K562 (cell line): ENCODE results near the gene SLC39A11. TPM values are rescaled to one million over a fixed set of nuclear protein-coding genes. Genes with fewer than 3 reads are reported as not detected.

Experiments
- ATAC-seq: fragments of 200-7000 bp; cut with Tn5 transposase; 3 replicates; pipeline ENCODE4 v1.9.1; 2020; ENCODE audit warnings: moderate library complexity
- BruUV-seq: library from RNA; stranded (reverse); fragments of 400-500 nt; replicated peaks from 2 replicates; lab custom pipeline; 2021; lab: Mats Ljungman, UMichigan
- CTCF ChIA-PET: fragments of 300-600 bp; formaldehyde crosslinking; extraction: SDS; loops from one replicate; lab custom pipeline; 2021; ENCODE audit warnings: low intra/inter-chr PET ratio; lab: Yijun Ruan, JAX
- POLR2A ChIA-PET: fragments of 300-600, 350-650 bp; sonication (Branson Sonifier 250); formaldehyde crosslinking; extraction: SDS; loops from one replicate; lab custom pipeline; 2021; ENCODE audit warnings: antibody characterized with exemption, inconsistent platforms; lab: Yijun Ruan, JAX
- DNase-seq, 4 experiments: peaks; one replicate each; pipeline versions ENCODE4 v3.0.0 to v3.0.0-alpha.2; 2011 to 2018; ENCODE audit warnings: low spot score in 3 of 4, mixed read lengths in 3 of 4; ENCODE audit errors: extremely low read depth in 1 of 4
- FAIRE-seq: peaks from 2 replicates; lab custom pipeline; 2011; peaks lifted over from hg19 to GRCh38; lab: Jason Lieb, UNC
- H2AFZ ChIP-seq: 2 replicates; pipeline ENCODE4 v1.6.0; 2011; ENCODE audit warnings: low read depth, low read length, control low read depth, inconsistent platforms
- H3K27ac ChIP-seq: fragments of 200-600 bp; 3 replicates; pipeline ENCODE4 v1.8.0; 2011; ENCODE audit warnings: low read depth, mild to moderate bottlenecking, control low read depth, inconsistent platforms, low read length, moderate library complexity, mixed read lengths; ENCODE audit errors: extremely low read depth
- H3K27me3 ChIP-seq, 2 experiments: fragments of 300-600 bp in 1 of 2; 2 replicates in 1 of 2; 3 replicates in 1 of 2; pipeline versions ENCODE4 v1.6.0 to v1.8.0; 2011; ENCODE audit warnings: inconsistent platforms in 2 of 2, low read length in 2 of 2, mild to moderate bottlenecking in 1 of 2, mixed read lengths in 1 of 2, moderate library complexity in 1 of 2; ENCODE audit not compliant: control insufficient read depth in 2 of 2, insufficient read depth in 2 of 2
- H3K36me3 ChIP-seq: fragments of 300-600 bp; 3 replicates; pipeline ENCODE4 v1.8.0; 2011; ENCODE audit warnings: mild to moderate bottlenecking, low read length, inconsistent platforms; ENCODE audit not compliant: control insufficient read depth, insufficient read depth
- H3K4me1 ChIP-seq, 2 experiments: fragments of 200-600 bp in 1 of 2; replicated peaks in 1 of 2; 2 replicates in 1 of 2; 3 replicates in 1 of 2; pipeline versions ENCODE4 v1.5.1 to v1.8.0; 2011; ENCODE audit warnings: inconsistent platforms in 2 of 2, low read length in 2 of 2, mild to moderate bottlenecking in 1 of 2, mixed read lengths in 1 of 2, moderate library complexity in 1 of 2; ENCODE audit not compliant: control insufficient read depth in 2 of 2, insufficient read depth in 2 of 2
- H3K4me2 ChIP-seq: 2 replicates; pipeline ENCODE4 v1.6.1; 2011; ENCODE audit warnings: low read length, control low read depth, inconsistent platforms, mixed read lengths; ENCODE audit not compliant: insufficient read depth
- H3K4me3 ChIP-seq: fragments of 200-600 bp; sonication (generic), shearing (Covaris generic); 2 replicates; pipeline ENCODE4 v1.5.1; 2016; ENCODE audit warnings: control low read depth, inconsistent platforms
- H3K79me2 ChIP-seq: fragments of 200-600 bp; 3 replicates; pipeline ENCODE4 v1.8.0; 2011; ENCODE audit warnings: low read length, inconsistent platforms; ENCODE audit not compliant: control insufficient read depth, insufficient read depth
- H3K9ac ChIP-seq, 2 experiments: 2 replicates each; pipeline versions ENCODE4 v1.6.0 to v1.6.1; 2011; ENCODE audit warnings: low read depth in 2 of 2, low read length in 2 of 2, control low read depth in 1 of 2, inconsistent platforms in 1 of 2, mild to moderate bottlenecking in 1 of 2, mixed read lengths in 1 of 2; ENCODE audit not compliant: insufficient read depth in 1 of 2
- H3K9me1 ChIP-seq: one replicate; pipeline ENCODE4 v1.6.0; 2011; ENCODE audit warnings: inconsistent platforms, mild to moderate bottlenecking, low read length, moderate library complexity; ENCODE audit not compliant: control insufficient read depth, insufficient read depth
- H3K9me3 ChIP-seq: replicated peaks from 2 replicates; pipeline ENCODE4 v1.5.1; 2011; ENCODE audit warnings: low read depth, low read length, inconsistent platforms; ENCODE audit not compliant: control insufficient read depth, insufficient read depth
- H4K20me1 ChIP-seq: replicated peaks from 2 replicates; pipeline ENCODE4 v1.6.1; 2011; ENCODE audit warnings: low read length, inconsistent platforms, mixed read lengths; ENCODE audit not compliant: control insufficient read depth, insufficient read depth
- BRF1 ChIP-seq: IDR thresholded peaks from 3 replicates; pipeline ENCODE4 v1.6.1; 2011; ENCODE audit warnings: borderline replicate concordance, mild to moderate bottlenecking; ENCODE audit not compliant: insufficient read length; ENCODE audit errors: extremely low read depth
- CCNT2 ChIP-seq: IDR thresholded peaks from 2 replicates; pipeline ENCODE4 v1.6.1; 2011; ENCODE audit warnings: borderline replicate concordance, low read depth, mild to moderate bottlenecking, moderate library complexity, mixed read lengths, low read length; ENCODE audit not compliant: insufficient read length; ENCODE audit errors: extremely low read depth
- ETV5 ChIP-seq: sonication (generic); formaldehyde crosslinking; IDR thresholded peaks from 2 replicates; pipeline ENCODE4 v1.4.0; 2020; ENCODE audit warnings: low read depth, mild to moderate bottlenecking, missing genetic modification reagents
- HDAC6 ChIP-seq: IDR thresholded peaks from 2 replicates; pipeline ENCODE4 v1.6.1; 2012; ENCODE audit warnings: low read depth, mild to moderate bottlenecking, control low read depth, inconsistent platforms, low read length, moderate library complexity
- MECOM ChIP-seq: fragments of 250-450 bp; sonication (Bioruptor Pico); IDR thresholded peaks from 2 replicates; pipeline ENCODE4 v1.8.0; 2022; ENCODE audit warnings: inconsistent platforms
- RAD51 ChIP-seq: fragments of 450-650 bp; IDR thresholded peaks from 2 replicates; pipeline ENCODE4 v1.7.1; 2016; ENCODE audit warnings: low read depth, mild to moderate bottlenecking, borderline replicate concordance
- RB1 ChIP-seq: fragments of 450-650 bp; IDR thresholded peaks from 2 replicates; pipeline ENCODE4 v1.6.1; 2017; ENCODE audit warnings: low read depth, mild to moderate bottlenecking
- RFX1 ChIP-seq: fragments of 450-650 bp; IDR thresholded peaks from 2 replicates; pipeline ENCODE4 v1.6.1; 2016; ENCODE audit warnings: mild to moderate bottlenecking, moderate library complexity
- SLC30A9 ChIP-seq: fragments of 250-450 bp; sonication (Bioruptor Pico); IDR thresholded peaks from 2 replicates; pipeline ENCODE4 v1.8.0; 2022; ENCODE audit warnings: mild to moderate bottlenecking, moderate library complexity
- ZFP30 ChIP-seq: fragments of 250-450 bp; sonication (Bioruptor Pico); IDR thresholded peaks from 2 replicates; pipeline ENCODE4 v1.8.0; 2022; ENCODE audit warnings: moderate library complexity, mild to moderate bottlenecking, inconsistent platforms, borderline replicate concordance
- ZNF431 ChIP-seq: sonication (generic); formaldehyde crosslinking; IDR thresholded peaks from 2 replicates; pipeline ENCODE4 v1.8.0; 2022; ENCODE audit warnings: mild to moderate bottlenecking, missing genetic modification reagents
- ZNF707 ChIP-seq: fragments of 250-450 bp; sonication (Bioruptor Pico); conservative IDR thresholded peaks from 2 replicates; pipeline ENCODE4 v1.8.0; 2022; ENCODE audit warnings: inconsistent platforms, mild to moderate bottlenecking, moderate library complexity
- WGBS: fragments of 100-300 bp; shearing (Covaris generic); methylation state at CpG from one replicate; pipeline ENCODE4 v1.1.6; 2016; ENCODE audit warnings: low coverage, mixed read lengths; ENCODE audit not compliant: insufficient coverage; ENCODE audit errors: missing lambda C conversion rate; 5-methylcytosine and 5-hydroxymethylcytosine counted together
- in situ Hi-C: fragments of 300-500 bp; cut with MboI; formaldehyde crosslinking; loops from 4 replicates; pipeline ENCODE4 v1.15.0; 2018; ENCODE audit warnings: inconsistent platforms, mixed read lengths
- intact Hi-C: fragments of 100-400 bp; cut with micrococcal nuclease; formaldehyde crosslinking; loops from 2 replicates; pipeline ENCODE4 v1.14.2; 2022
- polyA plus RNA-seq, 8 experiments: library from polyadenylated mRNA; depleted of rRNA in 4 of 8; stranded (reverse) in 5 of 8; unstranded in 3 of 8; fragments of >200 nt; fragmentation: Nextera tagmentation in 2 of 8; fragmentation: Illumina TruSeq in 1 of 8; extraction: Ambion mirVana in 2 of 8; extraction: Trizol in 1 of 8; gene quantifications; 2 replicates each; pipeline versions ENCODE4 v1.2.1 to v1.2.3, GENCODE V29; 2011 to 2014; ENCODE audit warnings: inconsistent platforms in 1 of 8, missing spikeins in 1 of 8
- total RNA-seq, 7 experiments: library from RNA; depleted of rRNA in 6 of 7; stranded (reverse); fragments of >200 nt in 6 of 7; fragmentation: Illumina TruSeq in 2 of 7; extraction: Trizol in 2 of 7; gene quantifications; 2 replicates each; pipeline versions ENCODE4 v1.2.1 to v1.2.3, GENCODE V29; 2011 to 2021; ENCODE audit warnings: low replicate concordance in 1 of 7
- TF ChIP-seq, protein P1 (sequence below): fragments of 250-450 bp; sonication (Bioruptor Pico); IDR thresholded peaks from 2 replicates; pipeline ENCODE4 v1.6.1; 2021; ENCODE audit warnings: mild to moderate bottlenecking
- TF ChIP-seq, protein P2 (sequence below): sonication (generic); formaldehyde crosslinking; IDR thresholded peaks from 2 replicates; pipeline ENCODE4 v1.9.0; 2022; ENCODE audit warnings: mild to moderate bottlenecking, missing genetic modification reagents
- TF ChIP-seq, protein P3 (sequence below): sonication (generic); formaldehyde crosslinking; IDR thresholded peaks from 2 replicates; pipeline ENCODE4 v1.8.1; 2022; ENCODE audit warnings: missing genetic modification reagents

Gene SLC39A11
- total and polyA plus RNA-seq, 9 of the 15 experiments (the other 6 are each of a cell fraction or from before 2014, with no cell fraction given): 10.5 to 26.4 (median 13.4) TPM

DNA sequence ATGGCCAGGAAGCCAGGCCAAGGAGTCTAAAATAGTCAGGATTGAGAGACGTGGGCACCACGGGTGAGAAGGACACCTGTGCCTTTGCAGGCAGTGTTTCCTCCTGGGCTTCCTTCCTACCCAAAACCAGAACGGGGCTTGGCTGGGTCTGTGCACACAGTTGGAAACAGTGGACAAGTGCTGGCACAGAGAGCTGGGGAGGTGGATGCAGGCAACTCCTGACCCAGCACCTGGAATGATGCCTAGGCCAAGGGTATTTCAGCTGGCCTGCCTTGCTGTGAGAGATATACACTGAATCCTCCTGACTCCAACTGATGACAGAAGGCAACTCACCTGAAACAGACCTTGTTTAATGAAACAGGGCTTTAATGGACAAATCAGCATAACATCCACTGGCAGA is 186.2 kb downstream of the SLC39A11 start:
- H3K9me1 ChIP-seq: no peaks in the 10 kb centered on the region
- CTCF ChIA-PET: no interaction called here
- no peaks in the 10 kb centered on the region for H3K79me2 ChIP-seq
- intact Hi-C loops: no loop called here
- no peak for ATAC-seq
- H3K36me3 ChIP-seq: peaks cover 3% of the 10 kb centered on the region; the same call in 2 of the 3 replicates
- DNase-seq: no peak
- in situ Hi-C loops: no loop called here
- peak overlapping the region; percentile 47; the same call in 1 of the 2 replicates for H3K4me2 ChIP-seq
- FAIRE-seq: no peak
- BruUV-seq: no TSS peak
- 92% methylated on average over 3 of the region's 3 CpGs for WGBS
- no peak overlapping the region for H3K9ac ChIP-seq
- POLR2A ChIA-PET: interaction anchor here (0.5 to 1.4 kb wide), 4 partner anchors 8 to 96 kb away, joined by 3 to 4 read pairs (median 3); no protein-coding TSS in a partner anchor
- no peak for TF ChIP-seq RB1
- no peak for TF ChIP-seq ZFP30 (CRISPR knock-in tag)
- TF ChIP-seq CCNT2: no peak
- TF ChIP-seq BRF1: no peak
- TF ChIP-seq ZNF707 (CRISPR knock-in tag): no peak
- TF ChIP-seq HDAC6: no peak
- TF ChIP-seq, protein P1, sequence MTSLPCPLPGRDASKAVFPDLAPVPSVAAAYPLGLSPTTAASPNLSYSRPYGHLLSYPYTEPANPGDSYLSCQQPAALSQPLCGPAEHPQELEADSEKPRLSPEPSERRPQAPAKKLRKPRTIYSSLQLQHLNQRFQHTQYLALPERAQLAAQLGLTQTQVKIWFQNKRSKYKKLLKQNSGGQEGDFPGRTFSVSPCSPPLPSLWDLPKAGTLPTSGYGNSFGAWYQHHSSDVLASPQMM (CRISPR knock-in tag): no peak
- TF ChIP-seq SLC30A9 (CRISPR knock-in tag): no peak
- TF ChIP-seq ETV5 (CRISPR knock-in tag): no peak
- TF ChIP-seq RAD51: no peak
- TF ChIP-seq, protein P2, sequence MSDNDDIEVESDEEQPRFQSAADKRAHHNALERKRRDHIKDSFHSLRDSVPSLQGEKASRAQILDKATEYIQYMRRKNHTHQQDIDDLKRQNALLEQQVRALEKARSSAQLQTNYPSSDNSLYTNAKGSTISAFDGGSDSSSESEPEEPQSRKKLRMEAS (CRISPR knock-in tag): no peak
- TF ChIP-seq ZNF431 (CRISPR knock-in tag): no peak
- TF ChIP-seq, protein P3, sequence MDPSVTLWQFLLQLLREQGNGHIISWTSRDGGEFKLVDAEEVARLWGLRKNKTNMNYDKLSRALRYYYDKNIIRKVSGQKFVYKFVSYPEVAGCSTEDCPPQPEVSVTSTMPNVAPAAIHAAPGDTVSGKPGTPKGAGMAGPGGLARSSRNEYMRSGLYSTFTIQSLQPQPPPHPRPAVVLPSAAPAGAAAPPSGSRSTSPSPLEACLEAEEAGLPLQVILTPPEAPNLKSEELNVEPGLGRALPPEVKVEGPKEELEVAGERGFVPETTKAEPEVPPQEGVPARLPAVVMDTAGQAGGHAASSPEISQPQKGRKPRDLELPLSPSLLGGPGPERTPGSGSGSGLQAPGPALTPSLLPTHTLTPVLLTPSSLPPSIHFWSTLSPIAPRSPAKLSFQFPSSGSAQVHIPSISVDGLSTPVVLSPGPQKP (CRISPR knock-in tag): no peak
- TF ChIP-seq RFX1: no peak
- no peak for TF ChIP-seq MECOM (CRISPR knock-in tag)
- no peak overlapping the region; the same call in 1 of the 2 replicates for H2AFZ ChIP-seq
- H3K4me1 ChIP-seq: peaks cover 9 to 26% of the 10 kb centered on the region in 2 experiments; a peak in 3 of 5 replicates
- no peak overlapping the region for H3K4me3 ChIP-seq
- peak overlapping the region; percentile 61 for H3K27ac ChIP-seq
- H4K20me1 ChIP-seq: no peaks in the 10 kb centered on the region
- H3K9me3 ChIP-seq: no peaks in the 10 kb centered on the region
- no peaks in the 10 kb centered on the region for H3K27me3 ChIP-seq
